HEK293 (cell line): ENCODE data around the gene DUSP12.
A peak's percentile ranks its signal among the peaks of the same experiment; 100 is the strongest.
"Not testable (repeated sequence)": the region's sequence is repeated elsewhere in the genome, so short reads cannot be mapped to it uniquely, and the experiment has no call there.

ENCODE experiments used
- CTCF ChIA-PET: fragments of 350-600 bp; formaldehyde crosslinking; extraction: SDS; loops from one replicate; lab custom pipeline; 2021; ENCODE audit warnings: antibody characterized with exemption; lab: Yijun Ruan, JAX
- POLR2A ChIA-PET: fragments of 300-600 bp; formaldehyde crosslinking; extraction: SDS; loops from one replicate; lab custom pipeline; 2020; ENCODE audit warnings: antibody characterized with exemption, inconsistent platforms; lab: Yijun Ruan, JAX
- H3K27ac ChIP-seq: fragments of 200-500 bp; sonication (Bioruptor generic); 2 replicates; pipeline ENCODE4 v1.5.1; 2014; ENCODE audit warnings: low read depth, low read length, control low read depth, inconsistent platforms; ENCODE audit errors: extremely low read depth
- H3K36me3 ChIP-seq, 2 experiments: fragments of 200-500 bp in 1 of 2; sonication (Bioruptor generic) in 1 of 2; 1 replicate in 1 of 2; 2 replicates in 1 of 2; pipeline ENCODE4 v1.5.1; 2014 to 2017; ENCODE audit warnings: inconsistent platforms in 2 of 2, low read length in 2 of 2; ENCODE audit not compliant: control insufficient read depth in 2 of 2, insufficient read depth in 1 of 2
- H3K4me1 ChIP-seq: fragments of 200-500 bp; sonication (Bioruptor generic); 2 replicates; pipeline ENCODE4 v1.5.1; 2014; ENCODE audit warnings: mild to moderate bottlenecking, low read length, inconsistent platforms; ENCODE audit not compliant: control insufficient read depth, insufficient read depth
- H3K4me3 ChIP-seq: 2 replicates; pipeline ENCODE4 v1.5.1; 2011; ENCODE audit warnings: low read depth, mild to moderate bottlenecking, control low read depth, low read length, moderate library complexity
- H3K9me3 ChIP-seq: fragments of 200-500 bp; sonication (Bioruptor generic); 2 replicates; pipeline ENCODE4 v1.5.1; 2014; ENCODE audit warnings: low read depth, low read length, inconsistent platforms; ENCODE audit not compliant: control insufficient read depth, insufficient read depth
- EGR2 ChIP-seq: fragments of 450-650 bp; formaldehyde crosslinking; IDR thresholded peaks from 2 replicates; pipeline ENCODE4 v1.5.1; 2016; ENCODE audit warnings: low read depth, missing biosample characterization, missing genetic modification characterization
- PRDM1 ChIP-seq: fragments of 450-650 bp; formaldehyde crosslinking; IDR thresholded peaks from 2 replicates; pipeline ENCODE4; 2016; ENCODE audit warnings: missing biosample characterization, missing genetic modification characterization
- ZBTB17 ChIP-seq: fragments of 450-650 bp; formaldehyde crosslinking; IDR thresholded peaks from 2 replicates; pipeline ENCODE4 v1.5.1; 2016; ENCODE audit warnings: missing biosample characterization, missing genetic modification characterization
- ZBTB21 ChIP-seq: fragments of 450-650 bp; formaldehyde crosslinking; IDR thresholded peaks from 2 replicates; pipeline ENCODE4 v1.5.1; 2017; ENCODE audit warnings: missing biosample characterization, missing genetic modification characterization
- ZEB2 ChIP-seq: fragments of 450-650 bp; formaldehyde crosslinking; IDR thresholded peaks from 2 replicates; pipeline ENCODE4 v1.5.1; 2016; ENCODE audit warnings: missing biosample characterization, missing genetic modification characterization
- ZFHX2 ChIP-seq: fragments of 450-650 bp; formaldehyde crosslinking; conservative IDR thresholded peaks from 2 replicates; pipeline ENCODE4 v1.5.1; 2016; ENCODE audit warnings: missing biosample characterization, missing genetic modification characterization
- ZNF114 ChIP-seq: fragments of 450-650 bp; formaldehyde crosslinking; IDR thresholded peaks from 2 replicates; pipeline ENCODE4 v1.5.0; 2017; ENCODE audit warnings: missing biosample characterization, missing genetic modification characterization
- ZNF19 ChIP-seq: fragments of 450-650 bp; formaldehyde crosslinking; IDR thresholded peaks from 2 replicates; pipeline ENCODE4; 2016; ENCODE audit warnings: missing biosample characterization, missing genetic modification characterization, low read depth
- ZNF664 ChIP-seq: fragments of 450-650 bp; formaldehyde crosslinking; IDR thresholded peaks from 2 replicates; pipeline ENCODE4 v1.5.1; 2016; ENCODE audit warnings: missing biosample characterization, missing genetic modification characterization
- ZNF777 ChIP-seq: fragments of 450-650 bp; formaldehyde crosslinking; IDR thresholded peaks from 2 replicates; pipeline ENCODE4 v1.5.1; 2017; ENCODE audit warnings: missing biosample characterization, missing genetic modification characterization, borderline replicate concordance
- TF ChIP-seq, protein P1 (sequence below): fragments of 450-650 bp; formaldehyde crosslinking; IDR thresholded peaks from 2 replicates; pipeline ENCODE4 v1.5.0; 2017; ENCODE audit warnings: missing biosample characterization, missing genetic modification characterization, borderline replicate concordance
- TF ChIP-seq, protein P2 (sequence below): fragments of 450-650 bp; formaldehyde crosslinking; IDR thresholded peaks from 2 replicates; pipeline ENCODE4 v1.5.1; 2016; ENCODE audit warnings: missing biosample characterization, missing genetic modification characterization

The DUSP12 gene

GRCh38 chr1:161722406-161722805, 27.2 kb upstream of the DUSP12 start (continued):
- TF ChIP-seq ZNF114 (tag by site-specific recombination) = no peak
- no peak for TF ChIP-seq ZNF664 (tag by site-specific recombination)
- TF ChIP-seq ZBTB17 (tag by site-specific recombination) = no peak
- TF ChIP-seq, protein P1, sequence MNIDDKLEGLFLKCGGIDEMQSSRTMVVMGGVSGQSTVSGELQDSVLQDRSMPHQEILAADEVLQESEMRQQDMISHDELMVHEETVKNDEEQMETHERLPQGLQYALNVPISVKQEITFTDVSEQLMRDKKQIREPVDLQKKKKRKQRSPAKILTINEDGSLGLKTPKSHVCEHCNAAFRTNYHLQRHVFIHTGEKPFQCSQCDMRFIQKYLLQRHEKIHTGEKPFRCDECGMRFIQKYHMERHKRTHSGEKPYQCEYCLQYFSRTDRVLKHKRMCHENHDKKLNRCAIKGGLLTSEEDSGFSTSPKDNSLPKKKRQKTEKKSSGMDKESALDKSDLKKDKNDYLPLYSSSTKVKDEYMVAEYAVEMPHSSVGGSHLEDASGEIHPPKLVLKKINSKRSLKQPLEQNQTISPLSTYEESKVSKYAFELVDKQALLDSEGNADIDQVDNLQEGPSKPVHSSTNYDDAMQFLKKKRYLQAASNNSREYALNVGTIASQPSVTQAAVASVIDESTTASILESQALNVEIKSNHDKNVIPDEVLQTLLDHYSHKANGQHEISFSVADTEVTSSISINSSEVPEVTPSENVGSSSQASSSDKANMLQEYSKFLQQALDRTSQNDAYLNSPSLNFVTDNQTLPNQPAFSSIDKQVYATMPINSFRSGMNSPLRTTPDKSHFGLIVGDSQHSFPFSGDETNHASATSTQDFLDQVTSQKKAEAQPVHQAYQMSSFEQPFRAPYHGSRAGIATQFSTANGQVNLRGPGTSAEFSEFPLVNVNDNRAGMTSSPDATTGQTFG (tag by site-specific recombination) = no peak
- TF ChIP-seq ZEB2 (tag by site-specific recombination) = no peak

DNA sequence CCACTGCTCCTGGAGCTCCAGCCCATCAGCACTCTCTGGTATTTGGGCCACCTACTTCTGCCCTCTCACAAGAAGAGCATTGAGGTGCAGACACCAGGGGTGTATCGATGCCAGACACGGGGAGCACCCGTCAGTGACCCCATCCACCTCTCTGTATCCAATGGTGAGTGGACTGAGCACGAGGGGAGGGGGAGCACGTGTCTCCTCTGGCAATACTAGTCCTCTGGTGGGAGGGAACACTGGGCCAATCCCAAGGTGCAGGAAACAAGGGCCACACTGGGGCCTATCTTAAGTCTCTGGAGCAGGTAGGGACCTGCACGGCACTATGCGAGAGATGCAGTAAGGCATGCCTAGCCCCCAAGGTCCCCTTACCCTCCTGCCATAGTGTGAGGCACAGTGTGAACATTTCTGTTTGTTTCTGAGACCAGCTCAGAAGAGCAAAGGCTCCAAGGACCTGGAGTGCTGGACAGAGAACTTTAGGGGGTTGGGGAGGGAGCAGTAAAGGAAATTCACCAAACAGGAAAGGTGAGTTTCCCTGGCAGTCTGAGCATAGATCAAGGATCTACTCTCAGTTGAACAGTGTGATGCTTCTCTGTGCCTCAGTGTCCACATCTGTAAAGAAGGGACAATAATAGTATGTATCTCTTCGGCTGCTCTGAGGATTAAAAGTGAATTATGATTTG, 26.0 kb upstream of the DUSP12 start:
- Histone ChIP-seq H3K4me1 (no peaks in the 10 kb centered on the region; the same call in 1 of the 2 replicates), H3K9me3 (no peaks in the 10 kb centered on the region), H3K27ac (no peak overlapping the region), H3K36me3 (no peaks in the 10 kb centered on the region), H3K4me3 (no peak overlapping the region)
- POLR2A ChIA-PET = no interaction called here
- TF ChIP-seq ZNF777 (tag by site-specific recombination) = no peak
- TF ChIP-seq, protein P2, sequence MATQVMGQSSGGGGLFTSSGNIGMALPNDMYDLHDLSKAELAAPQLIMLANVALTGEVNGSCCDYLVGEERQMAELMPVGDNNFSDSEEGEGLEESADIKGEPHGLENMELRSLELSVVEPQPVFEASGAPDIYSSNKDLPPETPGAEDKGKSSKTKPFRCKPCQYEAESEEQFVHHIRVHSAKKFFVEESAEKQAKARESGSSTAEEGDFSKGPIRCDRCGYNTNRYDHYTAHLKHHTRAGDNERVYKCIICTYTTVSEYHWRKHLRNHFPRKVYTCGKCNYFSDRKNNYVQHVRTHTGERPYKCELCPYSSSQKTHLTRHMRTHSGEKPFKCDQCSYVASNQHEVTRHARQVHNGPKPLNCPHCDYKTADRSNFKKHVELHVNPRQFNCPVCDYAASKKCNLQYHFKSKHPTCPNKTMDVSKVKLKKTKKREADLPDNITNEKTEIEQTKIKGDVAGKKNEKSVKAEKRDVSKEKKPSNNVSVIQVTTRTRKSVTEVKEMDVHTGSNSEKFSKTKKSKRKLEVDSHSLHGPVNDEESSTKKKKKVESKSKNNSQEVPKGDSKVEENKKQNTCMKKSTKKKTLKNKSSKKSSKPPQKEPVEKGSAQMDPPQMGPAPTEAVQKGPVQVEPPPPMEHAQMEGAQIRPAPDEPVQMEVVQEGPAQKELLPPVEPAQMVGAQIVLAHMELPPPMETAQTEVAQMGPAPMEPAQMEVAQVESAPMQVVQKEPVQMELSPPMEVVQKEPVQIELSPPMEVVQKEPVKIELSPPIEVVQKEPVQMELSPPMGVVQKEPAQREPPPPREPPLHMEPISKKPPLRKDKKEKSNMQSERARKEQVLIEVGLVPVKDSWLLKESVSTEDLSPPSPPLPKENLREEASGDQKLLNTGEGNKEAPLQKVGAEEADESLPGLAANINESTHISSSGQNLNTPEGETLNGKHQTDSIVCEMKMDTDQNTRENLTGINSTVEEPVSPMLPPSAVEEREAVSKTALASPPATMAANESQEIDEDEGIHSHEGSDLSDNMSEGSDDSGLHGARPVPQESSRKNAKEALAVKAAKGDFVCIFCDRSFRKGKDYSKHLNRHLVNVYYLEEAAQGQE (tag by site-specific recombination) = peak; percentile 85
- TF ChIP-seq ZNF19 (tag by site-specific recombination) = no peak
- CTCF ChIA-PET = interaction anchor here (1.9 kb wide), 1 partner anchor 17 kb away, joined by 8 read pairs; no protein-coding TSS in a partner anchor

- H3K9me3 ChIP-seq, H3K4me1 ChIP-seq, H3K27ac ChIP-seq, H3K36me3 ChIP-seq: not testable (repeated sequence)
- ChIA-PET POLR2A (interaction anchor here (0.9 to 2.6 kb wide), 3 partner anchors 12 to 24 kb away, joined by 4 to 19 read pairs (median 9); partner anchors contain the start of gene DUSP12), CTCF (interaction anchor here (0.8 to 1.6 kb wide), 5 partner anchors 13 to 631 kb away, joined by 3 to 5 read pairs (median 4); partner anchors contain the start of gene FCRLA)
- H3K4me3 ChIP-seq = peak overlapping the region; percentile 62
- TF ChIP-seq ZBTB21 (tag by site-specific recombination) = 0 out of 2 replicates have a peak, but pooled peaks have one; percentile 8
- TF ChIP-seq EGR2 (tag by site-specific recombination) = peak; percentile 77
- TF ChIP-seq PRDM1 (tag by site-specific recombination) = peak; percentile 93
- TF ChIP-seq ZFHX2 = peak; percentile 83
Measured at GRCh38 chr1:161725258-161725907, 24.2 kb upstream of the DUSP12 start.
